Skin epidermis (tissue), 12 donors: ENCODE data around the gene ANXA10.

Source experiments
- H3K27ac ChIP-seq, 21 experiments: fragments of 200-600 bp; sonication (generic) in 11 of 21; one replicate each; pipeline ENCODE4 v1.5.0; 2020; ENCODE audit warnings: mild to moderate bottlenecking in 3 of 21, inconsistent platforms in 2 of 21, moderate library complexity in 2 of 21
- H3K4me3 ChIP-seq, 7 experiments: fragments of 200-600 bp; sonication (generic) in 2 of 7; one replicate each; pipeline ENCODE4 v1.5.0; 2020; ENCODE audit warnings: inconsistent platforms in 2 of 7, mild to moderate bottlenecking in 2 of 7, moderate library complexity in 1 of 7

ANXA10 gene

DNA sequence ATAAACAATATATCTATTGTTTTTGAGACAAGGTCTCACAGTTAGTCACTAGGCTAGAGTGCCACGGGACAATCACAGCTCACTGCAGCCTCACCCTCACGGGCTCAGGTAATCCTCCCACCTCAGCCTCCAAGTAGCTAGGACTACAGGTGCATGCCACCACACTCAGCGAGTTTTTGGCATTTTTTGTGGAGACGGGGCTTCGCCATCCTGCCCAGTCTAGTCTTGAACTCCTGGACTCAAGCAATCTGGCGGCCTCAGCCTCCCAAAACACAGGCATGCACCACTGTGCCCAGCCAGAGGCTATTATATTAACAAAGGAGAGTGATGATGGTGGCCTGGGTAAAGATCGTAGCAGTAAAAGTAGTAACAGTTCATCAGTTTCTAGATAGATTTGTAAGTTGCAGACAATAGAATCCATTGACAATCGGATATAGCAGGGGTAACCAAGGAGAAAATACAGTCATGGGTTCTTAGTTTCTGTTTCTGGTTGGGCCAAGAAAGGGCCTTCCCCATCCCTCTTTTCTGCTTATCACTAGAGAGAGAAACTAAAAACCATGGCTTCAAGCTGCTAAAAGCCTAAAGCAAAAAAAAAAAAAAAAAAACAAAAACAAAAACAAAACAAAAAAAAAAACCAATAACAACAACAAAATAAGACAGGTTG is 60.6 kb downstream of the ANXA10 start:
- H3K27ac ChIP-seq: no peak overlapping the region
- no peak overlapping the region for H3K4me3 ChIP-seq

DNA sequence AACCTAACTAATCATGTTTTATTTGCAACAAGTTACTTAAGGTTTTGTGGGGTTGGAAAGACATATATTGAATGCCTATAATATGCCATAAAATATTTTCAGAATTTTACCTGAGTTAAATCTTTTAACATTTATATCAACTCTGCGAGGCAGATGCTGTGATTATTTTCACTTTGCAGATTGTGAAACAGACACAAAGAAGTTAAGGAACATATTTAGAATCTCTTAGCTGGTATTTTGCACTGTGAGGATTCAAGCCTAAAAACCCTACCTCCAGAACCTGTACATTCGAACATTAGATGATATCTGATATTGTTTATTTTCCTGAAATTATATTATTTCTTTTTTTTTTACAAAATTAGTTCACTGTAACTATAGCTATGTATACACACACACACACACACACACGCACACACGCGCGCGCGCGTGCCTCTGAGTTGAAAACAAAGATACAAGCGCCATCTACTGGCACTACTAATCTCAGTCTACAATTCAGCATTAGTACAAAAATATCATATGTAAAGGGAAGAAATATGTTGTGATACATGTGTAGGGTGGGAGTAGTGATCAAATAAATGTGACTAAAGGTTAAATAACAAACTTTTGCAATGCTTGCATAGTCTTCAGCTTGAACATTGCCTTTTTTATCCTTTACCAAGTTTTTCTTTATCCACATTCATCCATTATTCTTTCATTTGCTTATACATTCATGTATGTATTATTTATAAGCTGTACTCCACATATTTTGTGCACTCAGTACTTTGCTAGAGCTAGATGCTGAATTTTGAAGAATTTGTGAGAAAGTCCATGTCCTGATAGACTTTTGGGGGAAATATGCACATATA is 61.5 kb downstream of the ANXA10 start:
- Histone ChIP-seq H3K27ac (no peak overlapping the region), H3K4me3 (peak overlapping the region in 2 of 7 experiments; percentile 2 to 12)

- H3K4me3 ChIP-seq: no peak overlapping the region
- H3K27ac ChIP-seq: no peak overlapping the region
Observed at GRCh38 chr4:168154546-168155277, 62.4 kb downstream of the ANXA10 start.

DNA sequence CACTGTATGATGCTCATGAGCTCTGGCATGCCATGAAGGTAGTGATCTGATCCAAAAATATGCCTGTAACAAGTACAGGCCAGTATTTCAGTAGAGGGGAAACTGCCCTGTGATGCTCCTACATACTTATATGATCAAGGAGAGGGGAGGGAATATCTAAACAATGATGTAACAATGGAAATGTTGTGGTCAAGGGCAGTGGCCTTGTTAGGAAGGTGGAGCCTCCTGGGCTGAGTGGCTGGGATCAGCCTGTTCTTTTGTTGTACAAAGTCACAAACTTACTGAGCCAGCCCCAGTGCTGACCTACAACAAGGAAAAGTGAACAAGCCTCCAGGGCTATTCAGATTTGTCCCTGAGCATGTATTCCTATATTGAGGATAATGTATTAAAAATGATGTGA is 70.3 kb downstream of the ANXA10 start:
- H3K27ac ChIP-seq: no peak overlapping the region
- no peak overlapping the region for H3K4me3 ChIP-seq

GRCh38 chr4:168163106-168163505 is 70.8 kb downstream of the ANXA10 start:
- Histone ChIP-seq H3K27ac (no peak overlapping the region), H3K4me3 (no peak overlapping the region)

DNA sequence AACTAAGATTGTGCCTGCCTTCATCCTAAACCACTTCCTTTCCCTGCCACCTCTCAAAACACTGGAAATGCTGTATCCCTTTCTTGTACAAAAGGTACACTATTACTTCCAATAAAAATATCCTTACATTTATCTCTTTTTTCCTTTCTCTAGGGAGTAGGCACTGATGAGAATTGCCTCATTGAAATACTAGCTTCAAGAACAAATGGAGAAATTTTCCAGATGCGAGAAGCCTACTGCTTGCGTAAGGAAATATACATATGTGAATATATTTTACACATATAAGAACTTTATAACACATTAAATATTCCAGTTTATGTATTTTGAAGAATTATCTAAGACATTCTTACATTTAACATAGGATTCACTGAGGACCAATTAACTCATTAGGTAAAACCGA is 71.7 kb downstream of the ANXA10 start:
- Histone ChIP-seq H3K4me3 (no peak overlapping the region), H3K27ac (no peak overlapping the region)

DNA sequence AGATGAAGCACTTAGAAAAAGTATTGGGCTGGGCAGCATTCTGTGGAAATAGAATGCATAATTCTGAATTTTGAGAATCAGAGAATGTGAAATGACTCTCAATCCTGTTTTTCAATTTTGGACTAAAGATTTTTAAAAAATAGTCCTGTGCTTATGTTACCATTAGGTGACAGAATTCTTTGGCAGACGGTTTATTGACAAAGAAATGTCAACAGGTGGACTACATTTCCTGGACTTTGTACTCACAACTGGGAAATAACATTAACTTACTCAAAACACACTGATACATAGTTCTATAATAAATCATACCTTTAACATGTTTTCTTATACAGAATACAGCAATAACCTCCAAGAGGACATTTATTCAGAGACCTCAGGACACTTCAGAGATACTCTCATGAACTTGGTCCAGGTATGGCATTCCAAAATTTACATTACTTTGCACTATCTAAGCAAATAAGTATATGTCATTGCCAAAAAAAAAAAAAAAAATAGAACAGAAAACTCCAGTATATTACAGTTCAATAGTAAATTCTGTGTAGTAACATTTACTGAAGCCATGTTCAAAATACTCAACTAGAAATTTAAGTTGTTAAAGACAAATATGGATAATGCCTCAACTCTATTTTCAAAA is 72.7 kb downstream of the ANXA10 start:
- Histone ChIP-seq H3K27ac (no peak overlapping the region), H3K4me3 (no peak overlapping the region)

DNA sequence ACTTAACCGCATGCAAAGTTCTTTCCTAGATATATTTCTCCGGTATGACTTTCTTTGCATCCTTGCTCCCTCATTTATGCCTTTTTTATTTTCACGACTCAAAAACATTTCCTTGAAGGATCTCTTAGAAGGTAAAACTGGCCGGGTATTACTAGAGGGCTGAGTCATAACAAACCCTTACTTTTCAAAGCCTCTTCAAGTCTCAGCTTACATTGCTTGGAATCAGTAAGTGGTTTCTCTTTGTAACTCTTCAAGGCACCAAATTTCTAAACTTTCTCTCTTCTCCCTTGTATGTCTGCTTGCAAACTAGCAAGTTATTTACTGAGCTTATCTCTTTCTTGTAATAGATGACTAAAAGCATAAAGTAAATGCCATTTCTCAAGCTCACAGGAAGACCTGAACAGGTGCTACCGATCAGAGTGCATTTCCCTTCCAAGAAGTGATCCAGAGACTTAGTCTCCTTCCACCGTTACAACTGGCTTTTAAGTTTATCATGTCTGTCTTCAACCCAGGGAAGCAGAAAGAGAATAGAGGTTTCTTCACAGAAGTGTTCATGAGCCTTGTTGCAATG is 75.5 kb downstream of the ANXA10 start:
- no peak overlapping the region for H3K4me3 ChIP-seq
- H3K27ac ChIP-seq: no peak overlapping the region

GRCh38 chr4:168174308-168174707 is 82.0 kb downstream of the ANXA10 start:
- Histone ChIP-seq H3K4me3 (no peak overlapping the region), H3K27ac (no peak overlapping the region)

DNA sequence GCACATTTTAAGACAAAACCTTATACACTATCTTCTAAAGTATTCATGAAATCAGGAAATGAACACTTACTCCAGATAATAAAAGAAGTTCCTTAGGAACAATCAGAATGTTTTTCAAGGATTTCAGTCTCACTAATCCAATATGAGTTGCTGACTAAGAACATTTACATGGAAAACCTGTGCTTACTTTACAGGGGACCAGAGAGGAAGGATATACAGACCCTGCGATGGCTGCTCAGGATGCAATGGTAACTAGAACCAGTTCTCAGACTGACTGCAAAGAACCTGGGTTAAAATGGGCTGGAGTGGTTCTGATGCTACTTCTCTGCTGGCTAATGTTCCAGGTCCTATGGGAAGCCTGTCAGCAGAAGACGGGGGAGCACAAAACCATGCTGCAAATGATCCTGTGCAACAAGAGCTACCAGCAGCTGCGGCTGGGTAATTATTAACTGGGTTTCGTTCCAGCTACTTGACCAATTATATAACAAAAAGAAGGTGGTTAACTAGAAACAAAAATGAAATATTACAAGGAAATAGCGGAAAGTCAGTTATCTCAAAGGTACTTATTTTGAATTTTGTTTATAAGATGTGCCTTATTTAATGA is 85.3 kb downstream of the ANXA10 start:
- no peak overlapping the region for H3K4me3 ChIP-seq
- no peak overlapping the region for H3K27ac ChIP-seq

- no peak overlapping the region for H3K4me3 ChIP-seq
- no peak overlapping the region for H3K27ac ChIP-seq
Observed at GRCh38 chr4:168183717-168184571, 91.6 kb downstream of the ANXA10 start.

- no peak overlapping the region for H3K27ac ChIP-seq
- no peak overlapping the region for H3K4me3 ChIP-seq
Observed at GRCh38 chr4:168188754-168189153, 96.4 kb downstream of the ANXA10 start.

DNA sequence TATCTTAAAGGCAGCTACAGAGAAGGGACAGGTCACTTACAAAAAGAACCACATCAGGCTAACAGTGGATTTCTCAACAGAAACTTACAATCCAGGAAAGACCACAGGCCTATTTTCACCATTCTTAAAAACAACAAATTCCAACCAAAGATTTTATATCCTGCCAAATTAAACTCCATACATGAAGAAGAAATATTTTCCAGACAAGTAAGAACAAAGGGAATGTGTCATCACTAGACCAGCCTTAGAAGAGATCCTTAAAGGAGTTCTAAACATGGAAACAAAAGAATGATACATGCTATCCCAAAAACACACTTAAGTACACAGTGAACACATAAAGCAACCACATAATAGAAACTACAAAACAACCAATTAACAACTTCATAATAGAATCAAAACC is 105.6 kb downstream of the ANXA10 start:
- no peak overlapping the region for H3K27ac ChIP-seq
- no peak overlapping the region for H3K4me3 ChIP-seq

DNA sequence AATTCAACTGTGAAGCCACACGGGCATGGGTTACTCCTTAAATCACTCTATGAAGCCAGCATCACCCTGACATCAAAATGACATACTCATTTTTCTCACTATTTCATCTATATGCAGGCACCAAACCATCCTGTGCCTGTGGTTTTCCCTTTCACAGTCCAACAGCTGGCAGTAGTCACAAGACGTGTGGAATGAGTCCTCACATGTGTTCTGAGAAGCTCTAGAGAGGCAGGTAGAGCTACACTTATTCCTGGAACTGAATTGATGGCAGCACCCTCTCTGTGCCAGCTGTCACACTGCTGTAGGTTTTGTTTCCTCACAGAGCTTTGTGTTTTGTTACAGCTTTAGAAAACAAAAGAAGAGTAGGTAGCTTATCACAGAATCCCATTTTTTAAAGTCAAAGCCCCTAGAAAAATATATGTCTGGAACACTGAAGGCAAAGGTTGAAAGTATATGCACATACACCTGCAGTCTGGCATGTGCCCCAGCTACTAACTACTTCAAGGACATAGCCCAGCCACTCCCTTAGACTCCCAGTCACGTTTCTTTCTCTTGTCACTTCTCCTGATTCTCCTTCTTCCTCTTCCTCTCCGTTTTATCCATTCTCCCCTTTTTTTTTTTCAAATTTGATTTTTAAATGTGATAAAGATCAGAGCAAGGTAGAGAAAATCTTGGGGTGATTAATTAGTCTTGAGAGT is 107.1 kb downstream of the ANXA10 start:
- H3K27ac ChIP-seq: no peak overlapping the region
- H3K4me3 ChIP-seq: no peak overlapping the region

- no peak overlapping the region for H3K4me3 ChIP-seq
- no peak overlapping the region for H3K27ac ChIP-seq
Observed at GRCh38 chr4:168200685-168201084, 108.3 kb downstream of the ANXA10 start.

GRCh38 chr4:168203233-168203911 is 111.0 kb downstream of the ANXA10 start:
- no peak overlapping the region for H3K27ac ChIP-seq
- H3K4me3 ChIP-seq: no peak overlapping the region

GRCh38 chr4:168208957-168209614 is 116.7 kb downstream of the ANXA10 start:
- Histone ChIP-seq H3K4me3 (no peak overlapping the region), H3K27ac (no peak overlapping the region)
